Endometrium (tissue), 2 donors: ENCODE results near the gene STAT3.
"Not testable (repeated sequence)": the region's sequence is repeated elsewhere in the genome, so short reads cannot be mapped to it uniquely, and the experiment has no call there.

ENCODE experiments used
- FAIRE-seq: peaks from 2 replicates; lab custom pipeline; 2012; peaks lifted over from hg19 to GRCh38; lab: Jason Lieb, UNC
- donor health status: control.
- donor health status: control.

STAT3 gene

GRCh38 chr17:42346481-42346880 lies 41.8 kb downstream of the STAT3 start:
- FAIRE-seq: no peak

GRCh38 chr17:42345396-42346073 lies 42.7 kb downstream of the STAT3 start:
- FAIRE-seq: no peak

- FAIRE-seq: no peak
Measured at GRCh38 chr17:42342242-42343008, 45.8 kb downstream of the STAT3 start.

- no peak for FAIRE-seq
Measured at GRCh38 chr17:42341568-42341967, 46.7 kb downstream of the STAT3 start.

- FAIRE-seq: no peak
Measured at GRCh38 chr17:42340691-42341127, 47.5 kb downstream of the STAT3 start.

GRCh38 chr17:42339221-42339620 lies 49.0 kb downstream of the STAT3 start:
- FAIRE-seq: no peak

- no peak for FAIRE-seq
Measured at GRCh38 chr17:42338427-42338985, 49.7 kb downstream of the STAT3 start.

GRCh38 chr17:42337442-42337841 lies 50.8 kb downstream of the STAT3 start:
- no peak for FAIRE-seq

- no peak for FAIRE-seq
Measured at GRCh38 chr17:42334677-42335076, 53.6 kb downstream of the STAT3 start.

- no peak for FAIRE-seq
Measured at GRCh38 chr17:42333053-42333452, 55.2 kb downstream of the STAT3 start.

- no peak for FAIRE-seq
Measured at GRCh38 chr17:42329025-42329976, 58.9 kb downstream of the STAT3 start.

- FAIRE-seq: no peak
Measured at GRCh38 chr17:42325026-42325425, 63.2 kb downstream of the STAT3 start.

GRCh38 chr17:42323268-42323773 lies 64.9 kb downstream of the STAT3 start:
- FAIRE-seq: no peak

GRCh38 chr17:42322382-42323267 lies 65.6 kb downstream of the STAT3 start:
- no peak for FAIRE-seq

- no peak for FAIRE-seq
Measured at GRCh38 chr17:42321555-42321954, 66.7 kb downstream of the STAT3 start.

GRCh38 chr17:42317967-42318366 lies 70.3 kb downstream of the STAT3 start:
- FAIRE-seq: not testable (repeated sequence)

GRCh38 chr17:42317266-42317845 lies 70.9 kb downstream of the STAT3 start:
- FAIRE-seq: no peak

GRCh38 chr17:42316755-42317154 lies 71.5 kb downstream of the STAT3 start:
- no peak for FAIRE-seq

- no peak for FAIRE-seq
Measured at GRCh38 chr17:42315402-42316156, 72.7 kb downstream of the STAT3 start.
